Measurements from ENCODE around the gene MOXD1.

GRCh38 chr6:132364306-132365074, 36.8 kb downstream of the MOXD1 start:
- TF ChIP-seq POLR2A (IDR thresholded peaks at IDR 0.05) (no peak), CTCF (IDR thresholded peaks at IDR 0.05) (no peak)
